Stimulated activated CD4-positive, alpha-beta T cell treated with anti-CD3 and anti-CD28 coated beads, Interleukin-4, amount 100 ng/mL, for 24 hours (primary cell): ENCODE data around the gene TNMD.

Experiments
- DNase-seq: peaks from one replicate; pipeline ENCODE4 v3.0.0-alpha.2; 2020

TNMD gene

GRCh38 chrX:100645106-100645505, 60.4 kb downstream of the TNMD start:
- DNase-seq: no peak

GRCh38 chrX:100647095-100647494, 62.4 kb downstream of the TNMD start:
- DNase-seq: no peak

GRCh38 chrX:100647739-100648138, 63.0 kb downstream of the TNMD start:
- DNase-seq: no peak

GRCh38 chrX:100648458-100649417, 64.0 kb downstream of the TNMD start:
- DNase-seq: no peak
